ENCODE measurements around the gene DPP7.

The DPP7 gene

DNA sequence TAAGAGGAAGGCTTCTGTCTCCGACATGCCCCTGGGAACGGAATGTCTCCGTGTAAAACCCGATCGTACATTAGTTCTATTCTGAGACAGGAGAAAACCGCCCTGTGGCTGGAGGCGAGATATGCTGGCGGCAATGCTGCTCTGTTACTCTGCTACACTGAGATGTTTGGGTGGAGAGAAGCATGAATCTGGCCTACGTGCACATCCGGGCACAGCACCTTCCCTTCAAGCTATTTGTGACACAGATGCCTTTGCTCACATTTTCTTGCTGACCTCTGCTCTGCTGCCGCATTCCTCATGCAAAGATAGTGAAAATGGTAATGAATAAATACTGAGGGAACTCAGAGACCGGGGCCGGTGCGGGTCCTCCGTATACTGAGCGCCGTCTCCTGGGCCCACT is 2.2 kb upstream of the DPP7 start:
- H3K4me3 ChIP-seq (replicated peaks; ENCODE audit: insufficient read depth, low read length) = no peak overlapping the region
- DNase-seq (ENCODE audit: low read depth in 1 of 2, low spot score in 1 of 2) = no peak
- H3K27ac ChIP-seq (replicated peaks) = no peak overlapping the region
- H3K27me3 ChIP-seq (ENCODE audit: insufficient read depth, poor library complexity, severe bottlenecking) = no peaks in the 10 kb centered on the region
- TF ChIP-seq GABPA (IDR thresholded peaks at IDR 0.05; ENCODE audit: low read depth) = no peak
- TF ChIP-seq CTCF (IDR thresholded peaks at IDR 0.05; ENCODE audit: insufficient read depth, low read length) = no peak
- TF ChIP-seq POLR2AphosphoS5 (IDR thresholded peaks at IDR 0.05; ENCODE audit: low read depth) = no peak
- TF ChIP-seq REST (IDR thresholded peaks at IDR 0.05; ENCODE audit: insufficient replicate concordance, low read depth) = no peak
- no peak for TF ChIP-seq SPI1 (IDR thresholded peaks at IDR 0.05; ENCODE audit: borderline replicate concordance, low read depth)

GRCh38 chr9:137116027-137116507 is 1.5 kb upstream of the DPP7 start:
- Histone ChIP-seq H3K27me3 (ENCODE audit: insufficient read depth, poor library complexity, severe bottlenecking) (no peaks in the 10 kb centered on the region), H3K27ac (replicated peaks) (no peak overlapping the region), H3K4me3 (replicated peaks; ENCODE audit: insufficient read depth, low read length) (no peak overlapping the region)
- DNase-seq (ENCODE audit: low read depth in 1 of 2, low spot score in 1 of 2) = no peak
- TF ChIP-seq SPI1 (IDR thresholded peaks at IDR 0.05; ENCODE audit: borderline replicate concordance, low read depth) (no peak), REST (IDR thresholded peaks at IDR 0.05; ENCODE audit: insufficient replicate concordance, low read depth) (no peak), GABPA (IDR thresholded peaks at IDR 0.05; ENCODE audit: low read depth) (no peak), CTCF (IDR thresholded peaks at IDR 0.05; ENCODE audit: insufficient read depth, low read length) (no peak)

DNA sequence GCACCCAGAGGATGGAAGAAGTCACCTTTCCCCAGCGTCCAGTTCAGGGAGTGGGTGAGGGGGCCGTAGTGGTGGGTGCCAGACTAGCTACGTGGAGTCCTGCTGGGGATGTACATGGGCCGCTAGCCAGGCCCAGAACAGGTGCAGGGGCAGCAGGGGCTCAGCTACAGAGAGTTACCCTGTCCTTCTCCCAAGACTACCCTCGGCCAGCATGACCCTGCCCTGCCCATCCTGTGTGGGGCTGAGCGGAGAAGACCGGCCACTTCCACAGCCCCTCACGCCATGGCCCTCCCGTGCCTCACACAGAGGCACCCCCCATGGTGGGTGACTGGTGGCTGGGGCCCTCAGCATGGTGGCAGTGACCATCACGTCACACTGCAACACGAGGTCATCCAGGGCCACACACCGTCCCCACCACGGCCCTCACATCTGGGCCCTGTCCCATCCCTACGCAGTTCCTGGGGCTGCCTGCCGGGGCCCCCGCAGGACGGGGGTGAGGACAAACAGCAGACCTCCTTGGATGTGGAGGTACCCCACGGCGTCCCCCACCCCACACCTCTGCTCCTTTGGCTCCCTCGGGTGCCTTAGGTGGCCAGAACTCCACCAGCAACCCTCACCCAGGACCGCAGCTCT is 977 bp upstream of the DPP7 start:
- Histone ChIP-seq H3K4me3 (replicated peaks; ENCODE audit: insufficient read depth, low read length) (no peak overlapping the region), H3K27ac (replicated peaks) (no peak overlapping the region), H3K27me3 (ENCODE audit: insufficient read depth, poor library complexity, severe bottlenecking) (no peaks in the 10 kb centered on the region)
- no peak for DNase-seq (ENCODE audit: low read depth in 1 of 2, low spot score in 1 of 2)
- no peak for TF ChIP-seq REST (IDR thresholded peaks at IDR 0.05; ENCODE audit: insufficient replicate concordance, low read depth)
- TF ChIP-seq CTCF (IDR thresholded peaks at IDR 0.05; ENCODE audit: insufficient read depth, low read length) = no peak
- TF ChIP-seq SPI1 (IDR thresholded peaks at IDR 0.05; ENCODE audit: borderline replicate concordance, low read depth) = no peak
- no peak for TF ChIP-seq GABPA (IDR thresholded peaks at IDR 0.05; ENCODE audit: low read depth)
- TF ChIP-seq POLR2AphosphoS5 (IDR thresholded peaks at IDR 0.05; ENCODE audit: low read depth) = no peak

Measured in HL-60 (cell line).